ENCODE results near the gene ZNF277.

The ZNF277 gene

DNA sequence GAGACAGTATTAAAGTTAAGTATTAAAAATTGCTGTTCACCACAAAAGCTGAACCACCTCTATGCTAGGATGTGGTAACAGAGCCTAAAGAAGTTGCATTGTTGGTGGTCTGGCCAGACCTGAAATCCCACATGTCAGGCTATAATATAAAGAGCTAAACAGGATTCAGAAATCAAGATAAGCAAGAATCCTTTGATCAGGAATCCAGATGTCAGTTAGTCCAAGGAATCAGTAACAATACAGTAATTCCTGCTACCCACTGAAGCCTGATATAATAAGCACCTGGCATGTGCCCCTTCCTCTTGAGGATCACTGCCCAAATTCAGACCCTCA lies 48.9 kb downstream of the ZNF277 start:
- no peak for DNase-seq

DNA sequence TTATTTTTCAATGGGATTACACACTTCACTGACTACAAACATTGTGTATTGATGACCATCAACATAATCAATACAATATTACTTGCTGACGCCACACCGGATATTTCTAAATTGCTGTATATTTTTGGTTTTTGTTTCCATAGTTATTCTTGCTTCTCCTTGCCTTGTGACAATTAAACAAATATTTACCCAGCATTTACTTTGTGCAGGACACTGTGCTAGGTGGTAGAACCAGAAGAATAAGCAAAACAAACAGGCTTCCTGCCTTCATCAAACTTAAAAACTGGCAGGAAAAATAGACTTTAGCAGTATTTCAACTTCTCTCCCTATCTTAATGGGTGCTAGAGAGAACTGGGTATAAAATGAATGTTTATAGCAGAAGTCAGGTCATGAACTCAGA lies 50.6 kb downstream of the ZNF277 start:
- no peak for DNase-seq

DNA sequence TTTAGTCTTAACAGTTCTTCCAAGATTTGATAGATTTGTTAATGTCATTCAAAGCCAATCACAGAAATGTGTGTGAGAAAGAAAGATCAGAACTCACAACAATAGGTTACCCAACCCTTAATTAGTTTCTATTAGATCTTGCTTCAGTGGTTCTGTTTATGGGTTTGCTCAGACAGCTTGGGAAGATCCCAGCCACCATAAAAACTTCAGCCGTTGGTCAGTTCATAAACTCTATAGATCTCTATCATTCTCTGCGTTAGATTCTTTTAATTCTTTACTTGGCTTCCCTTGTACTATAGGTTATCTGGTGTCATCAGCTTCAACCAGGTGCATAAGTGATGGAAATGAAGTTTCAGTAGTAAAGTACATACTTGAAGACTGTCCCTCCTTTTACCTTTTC lies 54.4 kb downstream of the ZNF277 start:
- DNase-seq = no peak

DNA sequence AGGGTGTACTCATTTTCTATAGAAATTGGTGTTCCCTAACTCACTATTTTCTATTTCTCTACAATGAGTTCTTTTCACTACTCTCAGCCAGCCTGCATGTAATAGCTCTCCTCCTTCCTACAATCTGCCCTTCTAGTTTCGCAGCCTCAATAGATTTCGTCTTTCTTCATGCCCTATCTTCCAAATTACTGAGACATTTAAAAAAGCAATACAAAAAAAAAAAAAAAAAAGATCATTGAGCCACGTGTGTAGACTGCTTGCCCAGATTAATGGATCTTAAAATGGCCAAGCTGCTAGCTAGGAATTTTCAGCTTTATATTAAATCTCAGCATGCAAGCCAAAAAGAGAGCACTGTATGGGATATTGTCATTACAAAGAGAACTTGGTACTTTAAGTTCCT lies 55.5 kb downstream of the ZNF277 start:
- DNase-seq = no peak

DNA sequence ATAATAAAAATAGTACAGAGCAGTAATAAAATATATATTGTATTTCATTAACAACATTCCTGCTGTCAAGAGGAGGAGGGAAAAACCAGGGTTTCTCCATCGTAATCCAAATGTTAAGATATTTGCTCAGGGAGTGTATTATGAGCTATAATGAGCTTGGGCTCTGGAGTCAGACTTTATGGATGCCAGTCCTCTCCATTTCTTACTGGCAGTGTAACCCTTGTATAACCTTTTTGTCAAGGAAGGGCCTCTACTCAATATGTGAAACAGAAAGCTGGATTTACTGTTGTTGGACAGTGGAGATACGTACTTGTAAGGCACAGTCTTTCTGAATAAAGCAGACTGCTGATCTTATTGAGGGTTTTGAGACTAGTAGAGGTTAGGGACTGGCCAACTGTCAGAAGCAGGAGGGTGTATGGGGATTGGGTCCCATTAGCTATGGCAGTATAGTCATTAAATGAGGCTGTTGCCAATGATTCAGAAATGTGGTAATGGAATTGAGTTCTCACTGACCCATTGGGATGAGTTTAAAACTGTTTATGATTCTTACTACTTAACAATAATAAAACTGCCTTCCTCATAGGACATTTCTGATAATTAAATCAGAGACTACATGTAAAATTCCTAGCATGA lies 56.5 kb downstream of the ZNF277 start:
- DNase-seq = no peak

DNA sequence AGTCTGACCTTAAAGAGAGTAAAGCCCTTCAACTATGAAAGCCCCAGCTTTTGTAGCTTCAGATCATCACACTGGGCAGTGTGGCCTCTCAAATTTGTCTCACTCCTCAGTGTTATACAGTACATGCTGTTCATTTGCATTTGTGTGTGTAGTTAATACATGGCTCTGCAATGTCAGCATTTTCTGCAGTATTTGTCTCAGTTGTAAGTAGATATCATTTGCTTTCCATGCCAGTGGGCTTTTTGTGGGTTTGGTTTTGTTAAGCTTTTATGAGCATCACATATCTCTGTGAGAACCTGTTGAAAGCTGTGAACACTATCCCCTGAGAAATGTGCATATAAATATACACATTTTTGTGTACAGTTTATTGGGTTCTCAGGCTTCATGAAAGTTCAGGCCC lies 57.0 kb downstream of the ZNF277 start:
- DNase-seq = no peak

DNA sequence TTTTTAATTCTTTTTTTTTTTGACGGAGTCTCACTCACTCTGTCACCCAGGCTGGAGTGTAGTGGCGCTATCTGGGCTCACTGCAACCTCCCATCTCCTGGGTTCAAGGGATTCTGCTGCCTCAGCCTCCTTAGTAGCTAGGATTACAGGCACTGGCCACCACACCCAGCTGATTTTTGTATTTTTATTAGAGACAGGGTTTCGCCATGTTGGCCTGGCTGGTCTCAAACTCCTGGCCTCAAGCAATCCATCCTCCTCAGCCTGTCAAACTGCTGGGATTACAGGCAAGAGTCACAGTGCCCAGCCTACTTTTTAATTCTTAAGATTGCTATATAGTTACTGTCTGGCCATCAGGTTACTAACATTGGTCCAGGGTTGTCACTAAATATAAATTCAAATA lies 59.6 kb downstream of the ZNF277 start:
- DNase-seq = no peak

DNA sequence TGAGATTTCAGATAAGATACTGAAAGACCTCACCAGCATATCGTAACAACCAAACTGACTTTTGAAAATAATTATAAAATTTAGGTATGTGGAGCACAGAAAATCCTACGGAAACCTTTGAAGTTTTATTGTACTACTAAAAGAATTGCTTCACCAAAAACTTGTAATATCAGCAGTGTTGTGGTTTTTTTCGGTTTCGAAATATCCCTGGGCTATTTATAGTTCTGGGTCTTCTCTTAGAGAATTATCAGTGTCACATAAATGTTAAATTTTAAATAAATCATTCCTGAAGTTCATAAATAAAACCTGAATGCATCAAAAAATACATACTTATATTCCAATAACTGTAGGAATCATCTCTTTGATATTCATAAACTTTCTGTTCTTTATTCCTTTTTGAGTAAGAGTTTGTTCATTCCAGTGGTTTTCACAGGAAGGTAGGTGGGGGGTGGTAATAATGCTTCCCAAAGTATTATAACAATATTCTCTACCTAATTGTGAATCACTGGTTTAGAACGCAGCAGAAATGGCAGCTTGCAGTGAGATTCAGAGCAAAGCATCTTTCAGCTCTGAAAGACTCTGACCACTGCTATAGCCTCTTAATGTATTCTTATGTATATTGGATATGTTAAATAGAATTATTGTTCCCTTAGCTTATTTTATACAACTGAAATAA lies 60.2 kb downstream of the ZNF277 start:
- DNase-seq = no peak

DNA sequence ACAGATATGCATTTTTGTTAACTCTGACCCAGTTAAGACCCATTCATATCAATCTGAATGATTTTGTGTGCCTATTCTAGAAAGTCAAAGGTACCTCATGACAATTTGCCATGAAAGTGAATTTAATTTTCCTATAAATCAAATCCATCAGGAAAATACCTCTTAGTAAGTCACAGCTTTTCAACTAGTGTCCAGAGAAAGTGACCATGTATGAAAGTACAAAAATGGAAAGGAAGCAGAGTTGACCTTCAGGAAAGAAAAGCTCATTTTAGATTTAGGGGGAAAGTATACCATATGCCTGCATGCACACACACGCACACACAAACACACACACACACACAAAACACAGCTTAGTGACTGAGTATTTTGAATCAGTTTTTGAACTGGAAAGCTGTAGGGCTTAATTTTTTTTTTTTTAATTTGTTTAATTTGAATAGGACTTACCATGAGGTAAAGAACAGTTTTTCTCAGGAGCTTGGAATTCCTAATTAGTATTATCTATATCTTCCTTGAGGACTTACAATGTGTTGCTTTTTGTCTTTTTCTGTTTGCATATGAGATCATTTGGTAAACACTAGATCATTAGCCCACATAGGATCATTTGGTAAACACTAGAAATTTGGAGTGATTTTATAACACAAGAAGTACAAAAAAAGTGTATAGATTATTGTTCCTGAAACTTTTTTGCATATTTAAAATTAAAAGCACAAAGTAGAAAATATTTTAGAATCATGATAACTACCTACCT lies 61.6 kb downstream of the ZNF277 start:
- no peak for DNase-seq

DNA sequence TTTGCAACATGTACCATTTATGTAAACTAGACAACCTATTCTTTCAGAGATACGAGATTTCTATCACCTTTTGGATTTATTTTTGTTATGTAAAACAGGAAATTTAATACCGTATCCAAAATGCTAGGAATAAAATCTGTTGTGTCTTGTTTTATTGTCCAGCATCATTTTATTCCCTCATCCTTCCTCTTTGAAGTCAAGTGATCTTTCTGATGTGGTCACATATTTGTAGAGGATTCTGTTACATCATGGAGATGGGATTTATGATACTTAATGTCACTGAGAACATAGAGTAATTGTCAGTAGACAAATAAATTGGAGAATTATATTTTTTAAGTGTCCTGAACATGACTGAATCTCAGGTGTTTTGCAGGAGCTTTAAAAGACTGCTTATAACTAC lies 64.7 kb downstream of the ZNF277 start:
- DNase-seq = no peak

DNA sequence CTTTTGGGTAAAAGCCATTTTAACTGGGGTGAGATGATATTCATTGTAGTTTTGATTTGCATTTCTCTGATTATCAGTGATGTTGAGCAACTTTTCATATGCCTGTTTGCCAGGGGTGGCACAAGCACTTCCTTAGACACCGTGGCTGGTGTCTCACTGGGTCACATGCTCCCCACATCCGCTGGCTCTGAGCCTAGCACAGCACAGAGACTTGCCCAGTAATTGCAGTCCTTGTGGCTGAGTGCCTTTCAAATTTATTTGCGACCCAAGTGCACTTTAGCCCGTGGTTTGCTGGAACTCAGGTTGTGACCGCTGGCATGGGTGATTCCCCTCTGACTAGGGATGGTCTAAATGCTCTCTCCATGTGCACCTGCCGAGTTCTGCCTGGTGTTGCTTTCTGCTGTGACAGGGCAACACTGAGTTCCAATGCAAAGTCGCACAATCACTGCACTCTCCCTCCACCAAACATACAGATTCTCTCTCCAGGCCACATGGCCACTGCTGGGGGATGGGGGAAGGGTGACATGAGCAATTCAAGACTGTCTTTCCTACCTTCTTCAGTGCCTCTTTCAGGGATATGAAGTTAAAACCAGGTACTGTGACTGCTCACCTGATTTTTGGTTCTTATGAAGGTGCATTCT lies 66.5 kb downstream of the ZNF277 start:
- DNase-seq = no peak

DNA sequence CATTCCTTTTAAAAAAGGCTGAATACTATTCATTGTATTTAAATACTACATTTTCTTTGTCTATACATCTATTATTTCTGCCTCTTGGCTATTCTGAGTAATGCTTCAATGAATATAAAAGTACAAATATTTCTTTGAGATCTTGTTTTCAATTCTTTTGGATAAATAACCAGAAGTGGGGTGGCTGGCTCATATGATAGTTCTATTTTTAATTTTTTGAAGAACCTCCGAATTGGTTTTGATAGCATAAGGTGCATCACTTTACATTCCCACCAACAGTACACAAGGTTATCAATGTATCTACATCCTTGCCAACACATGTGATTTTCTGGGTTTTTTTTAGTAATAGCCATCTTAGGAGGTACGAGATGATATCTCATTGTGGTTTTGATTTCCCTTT lies 72.5 kb downstream of the ZNF277 start:
- DNase-seq = no peak

DNA sequence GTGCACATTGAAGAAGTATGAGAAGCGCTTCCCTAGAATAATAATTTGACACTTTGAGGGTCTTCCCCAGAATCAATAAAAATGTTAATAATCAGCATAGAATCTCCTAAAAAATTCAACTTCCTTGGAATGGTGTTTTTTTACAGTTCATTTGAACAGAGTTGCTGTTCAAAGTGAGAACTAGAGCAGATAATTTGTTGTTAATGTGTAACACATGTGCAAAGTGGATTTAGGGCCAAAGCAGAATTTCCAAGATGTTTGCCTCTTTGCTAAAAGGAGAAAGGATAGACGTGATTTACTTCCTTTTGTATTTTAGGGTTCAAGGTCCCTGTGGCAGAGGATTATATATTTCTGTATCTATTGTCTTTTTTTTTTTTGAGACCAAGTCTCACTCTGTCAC lies 73.8 kb downstream of the ZNF277 start:
- DNase-seq = no peak

DNA sequence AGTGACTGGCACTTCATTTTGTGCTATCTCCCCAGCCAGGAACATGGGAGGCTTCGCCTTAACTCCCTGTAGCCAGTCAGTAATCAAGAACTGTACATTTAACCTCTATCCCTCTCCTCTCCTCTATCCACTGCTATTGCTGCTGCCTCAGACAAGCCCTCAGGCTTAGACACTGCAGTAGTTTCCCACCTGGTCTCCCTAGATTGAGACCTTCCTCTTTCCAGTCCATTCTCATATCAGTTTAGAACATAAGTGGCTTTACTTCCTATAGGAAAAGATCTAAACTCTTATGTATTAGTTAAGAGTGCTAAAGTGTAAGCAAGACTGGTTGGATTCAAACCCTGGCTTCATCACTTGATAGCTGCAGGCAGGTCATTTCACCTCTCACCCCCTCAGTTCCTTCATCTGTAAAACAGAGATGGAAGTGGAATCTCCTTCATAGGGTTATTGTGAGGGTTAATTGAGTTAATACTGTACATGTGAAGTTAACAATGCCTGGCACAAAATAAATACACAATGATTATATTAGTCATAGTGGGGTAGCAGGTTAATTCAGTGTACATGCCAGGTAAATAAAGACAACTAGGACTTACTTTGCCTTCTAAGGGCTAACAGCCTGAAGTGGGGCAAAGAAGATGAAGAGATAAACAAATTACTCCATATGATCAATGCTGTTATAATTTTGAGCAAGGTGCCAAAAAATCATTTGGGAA lies 76.1 kb downstream of the ZNF277 start:
- DNase-seq = no peak

DNA sequence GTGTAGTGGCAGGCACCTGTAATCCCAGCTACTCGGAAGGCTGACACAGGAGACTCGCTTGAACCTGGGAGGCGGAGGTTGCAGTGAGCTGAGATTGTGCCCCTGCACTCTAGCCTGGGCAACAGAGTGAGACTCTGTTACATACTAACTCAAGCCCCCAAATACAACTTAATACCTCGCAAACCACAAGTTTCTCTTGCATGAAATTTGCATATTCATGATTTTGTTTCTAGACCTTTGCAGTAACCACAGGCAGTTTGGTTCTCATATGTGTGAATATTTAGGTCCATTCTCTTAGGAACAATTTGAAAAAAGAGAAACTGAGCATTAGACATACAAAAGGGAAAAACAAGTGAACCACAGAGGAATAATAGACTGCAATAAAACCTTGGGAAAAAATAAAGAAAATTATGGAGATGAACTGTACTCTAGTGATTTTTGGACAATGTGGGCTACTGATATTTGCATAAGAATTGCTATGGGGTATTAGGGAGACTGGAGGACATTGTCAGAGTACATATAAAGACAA lies 77.0 kb downstream of the ZNF277 start:
- no peak for DNase-seq

DNA sequence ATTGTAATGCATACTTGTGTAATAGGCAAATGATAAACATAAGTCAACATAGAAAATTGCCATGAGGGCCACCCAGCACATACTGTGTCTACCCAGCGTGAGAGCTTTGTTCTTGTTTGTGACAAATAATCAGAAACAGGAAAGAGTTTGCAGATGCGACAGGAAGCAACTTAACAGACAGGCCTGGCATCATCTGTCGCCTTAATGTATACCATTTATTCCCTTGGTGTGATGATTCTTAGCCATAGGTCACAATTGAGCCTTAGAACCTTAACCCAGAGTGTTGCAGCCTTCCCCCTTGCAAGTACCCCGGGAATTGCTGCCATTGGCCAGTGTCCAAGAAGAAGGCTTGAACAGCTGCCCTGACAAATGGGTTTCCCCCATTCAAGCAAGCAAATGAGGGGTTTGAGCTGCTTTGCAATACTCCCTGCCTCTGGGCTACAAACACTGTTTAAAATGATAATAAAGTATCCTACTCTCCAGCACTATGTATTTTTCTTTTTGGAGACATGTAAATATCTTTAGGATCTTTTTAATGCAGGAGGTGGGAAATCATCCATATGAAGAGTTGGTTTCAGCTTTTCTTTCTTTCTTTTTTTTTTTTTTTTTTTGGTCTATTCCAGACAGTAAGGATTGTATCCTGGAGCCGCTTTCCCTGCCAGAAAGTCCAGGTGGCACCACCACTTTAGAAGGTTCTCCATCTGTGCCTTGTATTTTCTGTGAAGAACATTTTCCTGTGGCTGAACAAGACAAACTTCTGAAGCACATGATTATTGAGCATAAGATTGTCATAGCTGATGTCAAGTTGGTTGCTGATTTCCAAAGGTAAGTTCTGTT lies 80.0 kb downstream of the ZNF277 start:
- DNase-seq = no peak

DNA sequence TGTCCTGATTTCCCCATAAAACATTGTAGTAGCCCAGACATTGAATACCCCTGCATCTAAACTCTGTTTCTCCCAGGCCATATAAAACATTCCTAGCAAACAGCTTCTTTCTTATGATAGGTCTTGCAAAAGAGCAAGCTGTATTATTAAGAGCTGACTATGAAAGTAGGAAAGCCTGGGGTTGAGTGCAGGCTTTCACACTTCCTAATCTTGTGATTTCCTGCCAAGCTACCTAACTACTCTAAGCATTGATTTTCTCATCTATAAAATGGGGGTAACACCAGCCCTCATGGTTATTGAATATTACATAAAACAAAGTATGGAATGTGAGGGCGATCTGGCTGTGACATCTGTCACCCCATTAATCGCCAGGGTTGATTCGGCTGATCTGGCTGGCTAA lies 81.8 kb downstream of the ZNF277 start:
- DNase-seq = no peak

DNA sequence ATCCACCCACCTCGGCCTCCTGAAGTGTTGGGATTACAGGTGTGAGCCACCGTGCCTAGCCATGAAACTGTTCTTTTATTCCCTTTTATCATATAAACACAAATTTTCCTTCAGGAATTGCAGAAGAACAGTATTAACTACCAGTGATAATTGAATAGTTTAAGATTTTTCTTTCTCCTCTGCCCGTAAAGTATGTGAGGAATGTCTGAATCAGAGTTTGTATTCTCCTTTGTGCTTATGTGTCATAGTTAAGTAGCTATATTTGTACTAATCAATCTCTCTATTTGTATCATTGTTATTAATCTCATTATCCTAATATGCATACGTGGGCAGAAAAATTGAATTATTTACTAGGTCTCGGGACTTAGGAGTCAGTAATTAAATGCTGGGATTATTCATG lies 83.6 kb downstream of the ZNF277 start:
- DNase-seq = no peak

DNA sequence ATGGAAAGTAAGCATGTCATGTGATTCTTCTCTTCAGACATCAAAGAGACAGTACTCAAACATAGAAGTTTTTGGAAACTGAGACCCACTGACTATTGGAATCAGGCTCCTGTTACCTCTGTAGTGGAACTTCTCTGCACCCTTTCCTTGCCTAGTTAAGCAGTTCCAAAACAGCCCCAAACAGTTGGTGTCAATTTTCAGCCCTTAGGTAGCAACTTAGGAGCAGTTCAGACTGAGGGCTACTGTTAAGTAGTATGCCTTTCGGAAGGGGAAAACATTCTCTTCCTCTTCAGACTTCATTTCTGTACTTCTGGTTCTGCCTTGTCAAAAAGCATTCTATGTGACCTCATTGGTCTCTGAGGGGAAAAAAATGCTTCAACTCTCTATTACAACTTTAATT lies 85.7 kb downstream of the ZNF277 start:
- DNase-seq = no peak

DNA sequence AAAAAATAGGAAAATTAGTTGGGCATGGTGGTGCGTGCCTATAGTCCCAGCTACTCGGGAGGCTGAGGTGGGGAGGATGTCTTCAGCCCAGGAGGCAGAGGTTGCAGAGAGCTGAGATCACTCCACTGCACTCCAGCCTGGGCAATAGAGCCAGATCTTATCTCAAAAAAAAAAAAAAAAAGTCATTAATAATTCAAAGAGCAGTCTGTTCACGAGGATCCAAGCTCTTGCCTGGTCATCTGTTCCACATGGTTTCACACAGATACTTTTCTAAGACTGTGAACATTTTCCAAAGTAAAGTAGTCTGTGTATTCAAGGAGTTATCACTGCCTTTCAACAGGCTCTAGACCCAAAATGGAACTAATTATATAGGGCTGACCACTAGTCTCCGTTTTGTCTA lies 86.9 kb downstream of the ZNF277 start:
- no peak for DNase-seq

DNA sequence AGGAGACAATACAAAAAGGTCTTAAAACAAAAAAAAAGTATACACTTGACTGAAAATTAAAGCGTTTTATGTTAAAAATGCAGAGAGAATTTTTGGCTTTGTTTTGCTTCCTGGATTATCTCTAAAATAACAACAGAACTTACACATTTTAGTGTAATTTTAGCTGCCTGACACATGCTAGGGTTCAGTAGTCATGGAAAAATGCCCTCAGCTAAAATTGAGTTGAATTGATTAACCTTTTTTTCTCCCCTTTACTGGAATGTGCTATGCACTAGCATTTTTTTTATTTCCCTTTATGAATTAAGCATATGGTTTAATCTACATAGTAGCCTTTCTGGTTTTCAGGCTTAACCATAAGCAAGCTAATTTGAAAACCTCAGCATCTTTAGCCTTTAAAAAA lies 89.9 kb downstream of the ZNF277 start:
- no peak for DNase-seq

DNA sequence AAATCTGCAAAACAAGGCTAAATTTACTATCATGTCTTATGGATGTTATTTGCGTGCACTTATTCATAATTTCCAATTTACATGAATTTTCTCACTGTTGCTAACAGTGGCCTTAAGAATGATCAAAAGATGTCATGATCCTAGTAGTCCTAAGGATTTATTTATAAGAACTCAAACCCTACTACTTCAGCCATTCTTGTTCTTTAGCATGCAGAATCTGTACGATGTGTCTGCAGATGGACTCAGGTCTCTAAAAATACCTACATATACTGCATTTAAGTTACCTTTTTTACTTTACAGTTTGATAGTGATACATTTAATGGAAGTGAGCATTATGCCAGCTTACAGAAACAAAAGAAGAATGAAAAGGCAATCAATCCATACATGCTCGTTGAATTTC lies 91.2 kb downstream of the ZNF277 start:
- no peak for DNase-seq
